ENCODE measurements around the gene AP3D1.

Gene AP3D1

GRCh38 chr19:2061495-2062388, 89.6 kb downstream of the AP3D1 start:
- peak; percentile 98 for DNase-seq (ENCODE audit: low spot score)

GRCh38 chr19:2060884-2061494, 90.4 kb downstream of the AP3D1 start:
- DNase-seq (ENCODE audit: low spot score), result peak; percentile 67

GRCh38 chr19:2059422-2060201, 91.8 kb downstream of the AP3D1 start:
- DNase-seq (ENCODE audit: low spot score), result peak; percentile 67

GRCh38 chr19:2058570-2059421, 92.6 kb downstream of the AP3D1 start:
- DNase-seq (ENCODE audit: low spot score), result no peak

GRCh38 chr19:2057484-2058469, 93.6 kb downstream of the AP3D1 start:
- no peak for DNase-seq (ENCODE audit: low spot score)

GRCh38 chr19:2056837-2057192, 94.6 kb downstream of the AP3D1 start:
- DNase-seq (ENCODE audit: low spot score), result no peak

GRCh38 chr19:2055931-2056836, 95.2 kb downstream of the AP3D1 start:
- peak; percentile 45 for DNase-seq (ENCODE audit: low spot score)

GRCh38 chr19:2054763-2055162, 96.6 kb downstream of the AP3D1 start:
- DNase-seq (ENCODE audit: low spot score), result no peak

GRCh38 chr19:2053601-2054389, 97.6 kb downstream of the AP3D1 start:
- no peak for DNase-seq (ENCODE audit: low spot score)

- no peak for DNase-seq (ENCODE audit: low spot score)
Observed at GRCh38 chr19:2051773-2052704, 99.3 kb downstream of the AP3D1 start.

GRCh38 chr19:2050991-2051772, 100.2 kb downstream of the AP3D1 start, which contains the start of gene MKNK2:
TSS of gene MKNK2 (minus strand) at chr19:2051244. CDS start at chr19:2050851, 393 bp downstream.
- DNase-seq (ENCODE audit: low spot score), result peak; percentile 79
